Lower lobe of right lung (tissue), 2 donors: ENCODE measurements around the gene KPNA6. TPM values are rescaled to one million over a fixed set of nuclear protein-coding genes. Genes with fewer than 3 reads are reported as not detected.

ENCODE experiments used
- ATAC-seq, 2 donors: fragments of 200-7000 bp; cut with Tn5 transposase; one replicate each; pipeline ENCODE4 v1.9.1; 2020 to 2022; ENCODE audit warnings: mild to moderate bottlenecking in 2 of 2, moderate library complexity in 2 of 2
- DNase-seq: peaks from one replicate; pipeline ENCODE4 v3.0.0-alpha.2; 2020
- H3K27ac ChIP-seq: fragments of 200-600 bp; one replicate; pipeline ENCODE4 v1.8.0; 2022
- H3K27me3 ChIP-seq: fragments of 200-600 bp; one replicate; pipeline ENCODE4 v1.8.0; 2022; ENCODE audit warnings: low read depth
- H3K36me3 ChIP-seq: fragments of 200-600 bp; one replicate; pipeline ENCODE4 v1.8.0; 2022; ENCODE audit warnings: mild to moderate bottlenecking
- H3K4me1 ChIP-seq: fragments of 200-600 bp; one replicate; pipeline ENCODE4 v1.8.0; 2022
- H3K4me3 ChIP-seq: fragments of 200-600 bp; one replicate; pipeline ENCODE4 v1.8.0; 2022; ENCODE audit warnings: mild to moderate bottlenecking
- H3K9me3 ChIP-seq: fragments of 200-600 bp; one replicate; pipeline ENCODE4 v1.8.0; 2022
- intact Hi-C: fragments of 100-400 bp; cut with DNase I; formaldehyde crosslinking; loops from one replicate; pipeline ENCODE4 v1.11.0; 2022
- microRNA-seq: library from miRNA; unstranded; fragments of <30 nt; microRNA quantifications from one replicate; pipeline ENCODE4 v1.2.0, GENCODE V29; 2020; ENCODE audit warnings: borderline number of aligned reads
- total RNA-seq: library from RNA; stranded (reverse); fragmentation: NEBNext Ultra II Directional; extraction: Animal tissue kit (Norgen Biotek cat#: 25700); gene quantifications from one replicate; pipeline ENCODE4 v1.2.1, GENCODE V29; 2021
- TF ChIP-seq, protein P1 (sequence below): fragments of 200-600 bp; IDR thresholded peaks from one replicate; pipeline ENCODE4 v1.8.0; 2022; ENCODE audit warnings: antibody characterized with exemption, mild to moderate bottlenecking
- donor health status: DM: no; HTN: yes; CAD: no; lungs with severe emphysema.

Gene KPNA6
- total RNA-seq, 1 donor from 2014 or later, result 57.1 TPM

DNA sequence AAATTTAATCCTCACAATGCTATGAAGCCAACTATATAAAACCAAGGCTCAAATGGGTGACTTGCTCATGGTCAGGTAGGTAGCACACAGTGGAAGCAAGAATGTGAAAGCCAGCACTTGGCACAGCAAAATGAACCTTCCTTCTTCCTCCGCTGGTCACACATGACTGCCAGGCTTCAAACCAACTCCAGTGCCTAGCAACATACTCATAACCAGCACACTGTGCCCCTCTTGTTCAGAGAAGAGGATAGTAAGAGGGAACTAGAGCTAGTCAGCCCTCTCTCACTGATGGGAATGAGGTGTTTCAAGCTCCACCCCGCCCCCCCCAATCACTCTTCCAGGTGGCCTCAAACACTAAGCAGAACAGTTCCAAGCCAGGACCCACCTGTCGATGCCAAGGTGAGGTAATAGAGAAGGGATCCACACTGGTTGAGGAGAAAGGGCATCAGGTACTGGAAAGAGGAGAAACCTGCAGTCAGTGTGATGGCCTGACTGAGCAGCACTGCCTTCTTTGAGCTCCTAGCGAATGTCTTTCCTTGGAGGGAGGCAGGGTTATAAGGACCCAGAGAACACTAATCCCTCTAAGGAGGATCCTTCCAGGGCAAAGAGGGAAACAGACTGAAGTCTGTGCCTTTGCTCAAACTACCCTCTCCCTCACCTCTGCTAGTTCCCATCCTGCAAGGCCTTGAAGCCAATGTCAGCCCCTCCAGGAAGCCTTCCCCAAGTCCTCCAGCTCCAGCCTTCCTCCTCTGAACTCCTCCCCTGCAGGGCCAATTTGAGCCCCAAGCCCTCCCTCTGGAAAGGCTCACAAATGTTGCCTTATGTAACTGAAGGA lies 113.1 kb downstream of the KPNA6 start:
- intact Hi-C loops, result no loop called here
- peaks cover 45% of the 10 kb centered on the region for H3K36me3 ChIP-seq

DNA sequence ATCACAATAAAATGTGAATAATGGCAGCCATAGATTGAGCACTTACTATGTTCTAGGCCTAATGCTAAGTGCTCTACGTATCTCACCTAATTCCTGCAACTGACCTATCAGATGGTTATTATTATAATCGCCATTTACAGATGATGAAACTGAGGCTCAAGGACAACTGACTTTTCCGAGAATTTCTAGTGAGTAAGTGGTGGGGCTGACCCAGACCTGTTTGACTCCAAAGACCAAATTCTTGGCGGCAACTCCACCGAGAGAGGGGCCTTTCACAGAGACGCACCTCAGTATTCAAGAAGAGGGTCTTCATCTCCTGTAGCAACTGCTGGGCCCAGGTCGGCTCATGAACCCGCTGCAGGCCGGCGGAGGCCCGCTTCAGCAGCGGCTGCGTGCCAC lies 113.7 kb downstream of the KPNA6 start:
- ATAC-seq (no peak), DNase-seq (no peak)
- peaks cover 32% of the 10 kb centered on the region for H3K4me1 ChIP-seq
- no peaks in the 10 kb centered on the region for H3K9me3 ChIP-seq
- H3K36me3 ChIP-seq, result peaks cover 45% of the 10 kb centered on the region
- peak overlapping the region; percentile 92 for H3K4me3 ChIP-seq
- H3K27ac ChIP-seq, result peak overlapping the region; percentile 94
- TF ChIP-seq, protein P1, sequence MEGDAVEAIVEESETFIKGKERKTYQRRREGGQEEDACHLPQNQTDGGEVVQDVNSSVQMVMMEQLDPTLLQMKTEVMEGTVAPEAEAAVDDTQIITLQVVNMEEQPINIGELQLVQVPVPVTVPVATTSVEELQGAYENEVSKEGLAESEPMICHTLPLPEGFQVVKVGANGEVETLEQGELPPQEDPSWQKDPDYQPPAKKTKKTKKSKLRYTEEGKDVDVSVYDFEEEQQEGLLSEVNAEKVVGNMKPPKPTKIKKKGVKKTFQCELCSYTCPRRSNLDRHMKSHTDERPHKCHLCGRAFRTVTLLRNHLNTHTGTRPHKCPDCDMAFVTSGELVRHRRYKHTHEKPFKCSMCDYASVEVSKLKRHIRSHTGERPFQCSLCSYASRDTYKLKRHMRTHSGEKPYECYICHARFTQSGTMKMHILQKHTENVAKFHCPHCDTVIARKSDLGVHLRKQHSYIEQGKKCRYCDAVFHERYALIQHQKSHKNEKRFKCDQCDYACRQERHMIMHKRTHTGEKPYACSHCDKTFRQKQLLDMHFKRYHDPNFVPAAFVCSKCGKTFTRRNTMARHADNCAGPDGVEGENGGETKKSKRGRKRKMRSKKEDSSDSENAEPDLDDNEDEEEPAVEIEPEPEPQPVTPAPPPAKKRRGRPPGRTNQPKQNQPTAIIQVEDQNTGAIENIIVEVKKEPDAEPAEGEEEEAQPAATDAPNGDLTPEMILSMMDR, result no peak
- intact Hi-C loops, result no loop called here
- no peaks in the 10 kb centered on the region for H3K27me3 ChIP-seq

More for the DNA sequence above, 113.1 kb downstream of the KPNA6 start:
- Histone ChIP-seq H3K4me3 (peak overlapping the region; percentile 92), H3K4me1 (peaks cover 37% of the 10 kb centered on the region), H3K27ac (peak overlapping the region; percentile 94), H3K9me3 (no peaks in the 10 kb centered on the region), H3K27me3 (no peaks in the 10 kb centered on the region)
- DNase-seq (no peak), ATAC-seq (no peak)
- TF ChIP-seq, protein P1, result no peak

DNA sequence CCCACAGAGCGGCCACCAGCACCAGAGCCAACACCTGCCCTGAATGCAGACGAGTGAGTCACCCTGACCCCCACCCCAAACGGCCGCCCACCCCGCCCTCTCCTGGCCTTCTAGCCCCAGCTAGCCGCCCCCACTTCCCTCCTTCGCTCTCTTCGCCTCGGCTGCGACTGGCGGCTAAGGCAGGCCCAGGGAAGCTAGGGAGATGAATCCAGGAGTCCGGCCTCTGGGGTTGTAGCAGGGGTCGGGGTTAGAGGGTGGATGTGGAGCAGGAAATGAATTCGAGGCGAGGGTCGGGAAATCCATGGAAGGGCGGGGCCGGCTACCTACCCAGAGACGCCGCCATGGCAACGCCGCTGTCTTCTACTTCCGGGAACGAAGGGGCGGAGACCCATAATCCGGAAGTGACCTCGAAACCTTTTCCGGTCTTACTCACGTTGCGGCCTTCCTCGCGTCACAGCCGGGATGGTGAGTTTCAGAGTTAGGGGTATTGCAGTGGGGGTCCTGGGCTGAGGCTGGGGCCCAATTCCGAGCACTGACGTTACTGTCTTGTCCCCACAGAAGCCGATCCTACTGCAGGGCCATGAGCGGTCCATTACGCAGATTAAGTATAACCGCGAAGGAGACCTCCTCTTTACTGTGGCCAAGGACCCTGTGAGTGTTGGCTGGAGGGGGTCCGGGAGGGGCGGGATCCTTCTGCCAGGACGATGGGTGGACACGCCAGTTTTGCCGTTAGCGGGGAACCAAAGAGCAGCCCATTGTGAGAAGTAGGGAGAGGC lies 114.3 kb downstream of the KPNA6 start, which contains the start of the genes EIF3I and TMEM234:
Gene EIF3I (plus strand): TSS at position 428 of the 776 bp plus-strand sequence. CDS start 35 bp downstream, at position 463.
Gene TMEM234 (minus strand): TSS at position 374 of the 776 bp plus-strand sequence. CDS start 31 bp downstream, at position 343.
- H3K27ac ChIP-seq, result peak within 1 kb of the TSS; percentile 94
- peak; percentile 94 for DNase-seq
- H3K4me1 ChIP-seq, result peaks cover 32% of the 10 kb centered on the region
- ATAC-seq, result peak; percentile 95 to 99
- TF ChIP-seq, protein P1, result no peak
- peaks cover 45% of the 10 kb centered on the region for H3K36me3 ChIP-seq
- H3K9me3 ChIP-seq, result no peaks in the 10 kb centered on the region
- H3K27me3 ChIP-seq, result no peaks in the 10 kb centered on the region
- intact Hi-C loops, result no loop called here
- peak within 1 kb of the TSS; percentile 92 for H3K4me3 ChIP-seq

DNA sequence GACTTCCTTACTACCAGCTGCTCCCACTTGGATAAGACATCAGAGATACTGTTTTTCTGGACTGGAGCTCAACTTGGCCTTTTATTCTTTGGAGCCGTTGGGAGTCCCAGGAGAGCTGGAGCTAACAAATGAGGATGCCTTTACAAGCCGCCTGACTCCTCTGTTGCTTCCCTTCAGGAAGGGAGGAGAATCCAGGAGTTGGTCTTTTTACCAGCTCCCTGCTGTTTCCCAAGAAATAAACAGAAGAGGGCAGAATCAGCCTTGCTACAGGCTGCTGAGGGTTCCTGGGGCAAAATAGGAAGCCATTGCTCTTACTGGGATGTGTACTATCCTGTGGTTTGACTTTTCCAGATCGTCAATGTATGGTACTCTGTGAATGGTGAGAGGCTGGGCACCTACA lies 115.8 kb downstream of the KPNA6 start:
- Histone ChIP-seq H3K9me3 (no peaks in the 10 kb centered on the region), H3K27me3 (no peaks in the 10 kb centered on the region), H3K36me3 (peaks cover 53% of the 10 kb centered on the region), H3K4me3 (peak overlapping the region; percentile 92), H3K27ac (peak overlapping the region; percentile 94), H3K4me1 (peaks cover 32% of the 10 kb centered on the region)
- intact Hi-C loops, result no loop called here
- TF ChIP-seq, protein P1, result no peak
- no peak for ATAC-seq
- DNase-seq, result no peak

DNA sequence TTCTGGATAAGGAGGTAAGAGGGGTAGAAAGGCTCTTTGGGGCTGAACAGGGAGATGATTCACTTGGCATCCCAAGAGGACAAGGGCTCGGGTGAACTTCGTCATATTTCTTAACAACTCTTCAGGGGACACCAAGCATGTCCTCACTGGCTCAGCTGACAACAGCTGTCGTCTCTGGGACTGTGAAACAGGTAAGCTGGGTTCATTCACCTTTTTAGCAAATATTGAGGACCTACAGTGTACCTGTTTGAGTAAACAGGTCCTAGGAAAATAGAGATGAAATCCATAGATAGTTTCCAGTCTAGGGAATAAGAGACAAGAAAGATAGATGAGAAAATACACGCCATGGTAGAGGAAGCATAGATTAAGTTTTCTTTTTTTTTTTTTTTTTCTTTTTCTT lies 116.4 kb downstream of the KPNA6 start:
- no peak overlapping the region for H3K27ac ChIP-seq
- ATAC-seq, result no peak
- H3K27me3 ChIP-seq, result no peaks in the 10 kb centered on the region
- no peak overlapping the region for H3K4me3 ChIP-seq
- H3K36me3 ChIP-seq, result peaks cover 58% of the 10 kb centered on the region
- H3K9me3 ChIP-seq, result no peaks in the 10 kb centered on the region
- TF ChIP-seq, protein P1, result no peak
- H3K4me1 ChIP-seq, result peaks cover 32% of the 10 kb centered on the region
- intact Hi-C loops, result no loop called here
- no peak for DNase-seq

Small RNAs within 50 kb of the gene (microRNA-seq; reads per million reads assigned to microRNA genes)
- not detected for gene MIR5585

Other genes starting within 250 kb of the KPNA6 start
- gene PTP4A2, start 169.7 kb upstream of the KPNA6 start, total RNA-seq, result 205 TPM
- gene KHDRBS1, start 94.2 kb upstream of the KPNA6 start, total RNA-seq, result 79.5 TPM
- gene TMEM39B, start 35.1 kb upstream of the KPNA6 start, total RNA-seq, result 15.3 TPM
- 45.1 TPM for gene TXLNA, start 71.6 kb downstream of the KPNA6 start, total RNA-seq
- gene CCDC28B, start 92.5 kb downstream of the KPNA6 start, total RNA-seq, result 3.3 TPM
- gene IQCC, start 97.6 kb downstream of the KPNA6 start, total RNA-seq, result 2.0 TPM
- 3.2 TPM for gene DCDC2B, start 101.0 kb downstream of the KPNA6 start, total RNA-seq
- 24.5 TPM for gene TMEM234, start 114.3 kb downstream of the KPNA6 start, total RNA-seq
- gene EIF3I, start 114.4 kb downstream of the KPNA6 start, total RNA-seq, result 99.4 TPM
- 21.9 TPM for gene FAM167B, start 139.2 kb downstream of the KPNA6 start, total RNA-seq
- 7.5 TPM for gene LCK, start 143.2 kb downstream of the KPNA6 start, total RNA-seq
- gene HDAC1, start 184.0 kb downstream of the KPNA6 start, total RNA-seq, result 68.9 TPM
- gene MARCKSL1, start 228.2 kb downstream of the KPNA6 start, total RNA-seq, result 34.7 TPM